Measurements from ENCODE around the gene SDK2.

GRCh38 chr17:73386561-73386960 is 257.7 kb downstream of the SDK2 start:
- no peak for TF ChIP-seq EP300 (IDR thresholded peaks at IDR 0.05)
- no peak for TF ChIP-seq POLR2AphosphoS2 (conservative IDR thresholded peaks at IDR 0.05; ENCODE audit: low read length)
- no peak for TF ChIP-seq CTCF (IDR thresholded peaks at IDR 0.05)
- TF ChIP-seq ZNF302 (CRISPR knock-in tag; IDR thresholded peaks at IDR 0.05): no peak
- no peak for TF ChIP-seq CEBPB (IDR thresholded peaks at IDR 0.05)
- TF ChIP-seq PBX3 (IDR thresholded peaks at IDR 0.05): no peak
- no peak for TF ChIP-seq MAX (IDR thresholded peaks at IDR 0.05)
- no peak for TF ChIP-seq MYC (IDR thresholded peaks at IDR 0.05; ENCODE audit: borderline replicate concordance, low read length)
- TF ChIP-seq RNF2 (IDR thresholded peaks at IDR 0.05; ENCODE audit: borderline replicate concordance, low read depth): no peak
- TF ChIP-seq CBX8 (IDR thresholded peaks at IDR 0.05): no peak
- no peak for TF ChIP-seq REST (IDR thresholded peaks at IDR 0.05)
- no peak for TF ChIP-seq ZFP36 (IDR thresholded peaks at IDR 0.05; ENCODE audit: borderline replicate concordance, partially characterized antibody)
- no peak for TF ChIP-seq HDAC2 (IDR thresholded peaks at IDR 0.05)
- no peak for TF ChIP-seq POLR2A (IDR thresholded peaks at IDR 0.05; ENCODE audit: low read length)

Measured in A549 (cell line).